SKM-1 treated with dmso at 0.1 percent for 144 hours (cell line): ENCODE data around the gene ATP2C2.

Source experiments
- DNase-seq: peaks from one replicate; lab custom pipeline; 2025; ENCODE audit not compliant: unreplicated experiment; lab: John Stamatoyannopoulos, UW

The ATP2C2 gene

DNA sequence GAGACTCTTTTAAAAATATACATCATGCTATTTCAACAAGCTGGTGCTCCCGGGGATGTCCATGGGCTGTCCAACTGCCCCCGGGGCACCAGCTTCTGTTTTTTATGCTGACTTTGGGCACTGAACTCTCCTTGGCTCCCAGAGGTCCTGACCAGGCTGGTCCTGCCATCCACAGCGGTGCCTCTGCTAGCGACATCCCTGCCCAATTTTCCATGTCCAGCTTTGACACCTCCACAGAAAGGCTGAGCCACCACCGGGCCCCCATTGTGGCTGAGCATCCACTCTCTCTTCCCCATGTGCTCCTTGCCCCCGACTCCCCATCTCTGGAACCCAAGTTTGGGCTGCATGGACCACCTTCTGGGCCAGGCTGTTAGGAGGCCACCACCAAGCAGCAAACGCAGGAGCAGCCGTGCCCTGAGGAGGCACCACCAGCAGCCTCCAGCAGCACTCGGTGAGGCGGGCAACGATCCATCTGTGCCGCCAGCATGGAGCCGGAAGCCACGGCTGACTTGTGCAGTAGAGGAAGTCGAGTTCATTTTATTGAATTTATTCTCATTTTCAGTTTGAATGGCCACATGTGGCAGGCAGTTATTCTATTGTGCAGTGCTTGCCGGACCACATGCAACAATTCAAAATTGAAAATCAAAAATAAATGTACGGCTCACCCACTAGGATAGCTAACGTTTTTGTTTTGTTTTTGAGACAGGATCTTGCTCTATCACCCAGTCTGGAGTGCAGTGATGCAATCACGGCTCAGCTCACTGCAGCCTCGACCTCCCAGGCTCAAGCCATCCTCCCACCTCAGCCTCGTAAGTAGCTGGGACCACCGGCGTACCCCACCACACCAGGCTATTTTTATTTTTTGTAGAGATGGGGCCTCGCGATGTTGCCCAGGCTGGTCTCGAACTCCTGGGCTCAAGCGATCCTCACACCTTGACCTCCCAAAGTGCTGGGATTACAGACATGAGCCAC, 139.0 kb downstream of the ATP2C2 start:
- DNase-seq, result peak; percentile 31

DNA sequence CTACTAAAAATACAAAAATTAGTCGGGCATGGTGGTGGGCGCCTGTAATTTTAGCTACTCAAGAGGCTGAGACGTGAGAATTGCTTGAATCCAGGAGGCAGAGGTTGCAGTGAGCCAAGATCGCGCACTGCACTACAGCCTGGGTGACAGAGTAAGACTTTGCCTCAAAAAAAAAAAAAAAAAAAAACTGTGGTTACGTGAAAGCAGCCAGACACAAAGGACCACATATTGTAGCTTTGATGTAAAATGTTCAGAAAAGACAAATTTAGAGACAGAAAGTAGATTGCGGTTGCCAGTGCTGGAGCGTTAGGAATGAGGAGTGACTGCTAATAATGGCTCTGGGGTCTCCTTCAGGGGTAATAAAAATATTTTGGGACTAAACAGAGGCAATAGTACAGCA, 140.2 kb downstream of the ATP2C2 start:
- DNase-seq, result no peak

DNA sequence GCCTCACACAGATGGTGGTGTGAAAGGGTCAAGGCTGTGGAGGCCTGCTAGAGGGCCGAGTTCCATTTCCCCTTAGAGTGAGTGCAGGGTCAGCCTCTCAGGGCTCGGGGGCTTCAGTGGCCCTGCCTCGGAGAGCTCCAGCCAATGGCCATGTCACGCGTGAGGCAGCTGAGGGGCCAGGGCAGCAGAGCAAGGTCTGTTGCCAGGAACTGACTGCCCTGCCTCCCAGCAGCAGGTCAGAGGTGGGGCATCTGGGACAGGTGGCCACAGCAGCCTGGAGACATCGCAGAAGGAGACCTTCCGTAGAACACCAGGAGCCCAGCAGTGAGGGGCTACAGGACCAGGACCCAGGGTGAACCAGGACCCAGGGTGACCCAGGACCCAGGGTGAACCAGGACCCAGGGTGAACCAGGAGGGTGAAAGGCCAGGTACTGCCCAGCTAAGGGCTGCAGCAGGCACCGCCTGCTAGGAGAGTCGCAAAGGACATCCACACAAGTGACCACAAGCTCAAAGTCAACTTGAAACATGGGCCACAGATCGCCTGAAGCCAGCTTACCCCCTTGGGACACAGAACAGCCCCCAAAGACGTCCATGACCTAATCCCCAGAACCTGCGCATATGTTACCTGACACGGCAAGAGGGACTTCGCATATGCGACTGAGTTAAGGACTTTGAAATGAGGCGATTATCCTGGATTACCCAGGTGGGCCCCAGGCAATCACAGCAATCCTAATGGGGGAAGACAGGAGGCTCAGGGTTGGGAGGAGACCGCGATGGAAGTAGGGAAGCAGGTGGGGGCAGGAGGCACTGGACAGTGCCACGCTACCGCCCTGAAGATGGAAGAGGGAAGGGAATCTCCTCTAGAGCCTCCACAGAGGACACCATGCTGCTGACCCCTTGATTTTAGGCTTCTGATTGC, 141.0 kb downstream of the ATP2C2 start:
- no peak for DNase-seq

DNA sequence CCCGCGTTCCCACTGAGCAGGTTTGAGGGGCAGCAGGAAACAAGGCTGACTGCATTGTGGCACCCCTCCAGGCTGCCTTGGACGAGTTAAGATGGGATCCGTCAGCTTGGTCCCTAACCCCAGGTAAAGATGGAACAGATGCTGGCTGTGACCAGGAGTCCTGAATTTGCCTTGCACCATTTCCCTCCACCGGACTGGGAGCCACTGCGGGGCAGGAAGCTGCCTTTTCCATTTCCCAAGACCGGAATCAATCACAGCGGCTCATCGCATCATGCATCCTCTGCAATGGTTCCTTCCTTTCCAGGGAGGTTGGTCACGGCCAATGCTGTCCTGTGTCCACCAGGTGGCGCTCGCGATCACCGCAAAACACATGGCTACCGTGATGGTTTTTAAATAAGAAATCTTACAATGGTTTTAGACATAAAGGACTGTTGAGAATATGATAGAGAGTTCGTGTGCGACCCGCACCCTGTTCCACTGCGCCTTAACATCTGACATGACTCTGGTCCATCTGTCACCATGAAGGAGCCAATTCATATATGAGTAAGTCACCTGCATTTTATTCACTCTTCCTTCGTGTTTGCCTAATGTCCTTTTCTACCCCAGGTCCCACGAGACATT, 143.0 kb downstream of the ATP2C2 start:
- DNase-seq, result peak; percentile 69

DNA sequence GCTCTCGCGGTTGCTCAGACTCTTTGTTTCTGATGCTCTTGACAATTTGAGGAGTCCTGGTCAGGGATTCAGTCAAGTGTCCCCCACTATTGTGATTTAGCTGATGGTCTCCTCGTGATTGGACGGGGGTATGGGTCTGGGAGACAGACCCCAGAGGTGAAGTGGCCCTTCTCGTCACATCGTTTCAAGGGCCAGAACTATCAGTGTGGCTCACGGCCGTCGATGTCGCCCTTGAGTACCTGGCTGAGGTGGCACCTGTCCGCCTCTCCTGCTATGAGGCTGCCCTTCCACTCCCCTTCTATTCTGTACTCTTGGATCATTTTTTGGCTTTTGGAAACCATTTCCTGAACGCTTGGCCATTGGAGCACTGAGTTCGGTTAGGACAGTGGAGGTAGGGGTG, 143.5 kb downstream of the ATP2C2 start:
- DNase-seq, result no peak

DNA sequence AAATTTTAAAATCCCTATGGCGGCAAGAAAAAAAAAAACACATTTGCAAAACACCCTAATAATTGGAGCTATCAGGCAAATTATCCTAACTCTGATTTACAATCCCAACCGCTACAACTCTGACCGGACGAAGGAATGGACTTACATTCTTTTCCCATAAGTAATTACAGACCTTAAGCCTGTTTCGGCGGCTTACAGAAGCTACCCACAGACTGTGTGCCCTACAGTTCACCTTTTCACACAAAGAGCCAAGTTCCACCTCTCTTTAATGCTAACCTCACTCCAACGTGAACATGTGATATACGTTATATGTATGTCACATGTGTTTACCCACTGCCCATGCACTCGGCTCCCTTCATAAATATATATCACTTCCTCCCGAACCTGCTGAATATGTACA, 144.8 kb downstream of the ATP2C2 start:
- DNase-seq, result no peak

DNA sequence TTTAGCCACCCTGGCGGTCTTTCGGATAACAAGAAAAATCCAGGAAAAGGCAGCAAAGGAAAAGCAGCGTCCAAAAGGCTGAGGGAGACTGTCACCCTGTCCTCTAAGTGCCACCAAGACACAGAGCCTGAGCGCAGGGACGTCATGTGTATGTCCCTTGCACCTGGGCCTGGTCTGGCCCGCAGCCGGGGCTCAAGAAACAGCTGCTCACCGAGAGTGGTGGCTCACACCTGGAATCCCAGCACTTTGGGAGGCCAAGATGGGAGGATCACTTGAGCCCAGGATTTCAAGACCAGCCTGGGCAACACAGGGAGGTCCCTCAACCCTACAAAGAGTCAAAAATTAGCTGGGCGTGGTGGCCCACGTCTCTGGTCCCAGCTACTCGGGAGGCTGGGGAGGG, 145.3 kb downstream of the ATP2C2 start:
- no peak for DNase-seq
